CD4-positive, alpha-beta T cell treated with Interleukin-15 for 1 hour (primary cell): ENCODE results near the gene CCNT1.
"Not testable (repeated sequence)": the region's sequence is repeated elsewhere in the genome, so short reads cannot be mapped to it uniquely, and the experiment has no call there.

Experiments
- DNase-seq: peaks from one replicate; pipeline ENCODE4 v3.0.0-alpha.2; 2020

CCNT1 gene

DNA sequence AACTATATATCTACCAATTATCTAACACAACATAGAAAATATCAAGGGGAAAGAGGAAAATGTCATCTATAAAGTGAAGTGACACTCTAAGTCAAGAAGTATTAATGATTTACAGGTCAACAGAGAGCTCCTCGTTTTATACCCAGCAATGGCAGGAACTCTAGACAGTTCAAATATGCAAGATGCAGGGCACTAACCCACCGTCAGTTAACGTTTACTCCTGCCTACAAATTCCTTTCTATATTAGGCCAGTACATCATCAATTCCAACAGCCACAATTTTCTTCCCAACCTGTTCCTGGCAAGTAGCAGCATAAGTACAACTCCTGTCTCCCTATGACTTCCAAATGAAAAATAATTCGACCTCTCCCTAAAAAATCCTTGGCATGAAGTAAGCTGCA lies 25.5 kb downstream of the CCNT1 start:
- no peak for DNase-seq

DNA sequence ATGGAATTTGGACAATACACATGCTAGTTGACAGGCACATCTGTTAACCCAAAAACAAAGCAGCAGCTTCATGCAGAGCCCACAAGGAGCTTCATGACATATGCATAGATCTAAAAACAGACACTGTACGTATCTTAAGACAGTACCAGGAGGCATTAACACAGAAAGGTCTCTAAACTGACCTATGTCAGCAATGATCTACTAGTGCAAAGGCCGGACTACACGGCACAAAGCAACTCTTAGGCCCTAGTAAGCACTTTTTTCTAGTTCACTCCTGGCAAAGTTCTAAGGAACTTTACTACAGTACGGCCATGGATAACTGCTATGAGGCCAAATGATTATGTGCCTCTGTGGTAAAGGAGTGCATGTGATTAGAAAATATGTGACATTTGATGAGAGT lies 26.1 kb downstream of the CCNT1 start:
- no peak for DNase-seq

DNA sequence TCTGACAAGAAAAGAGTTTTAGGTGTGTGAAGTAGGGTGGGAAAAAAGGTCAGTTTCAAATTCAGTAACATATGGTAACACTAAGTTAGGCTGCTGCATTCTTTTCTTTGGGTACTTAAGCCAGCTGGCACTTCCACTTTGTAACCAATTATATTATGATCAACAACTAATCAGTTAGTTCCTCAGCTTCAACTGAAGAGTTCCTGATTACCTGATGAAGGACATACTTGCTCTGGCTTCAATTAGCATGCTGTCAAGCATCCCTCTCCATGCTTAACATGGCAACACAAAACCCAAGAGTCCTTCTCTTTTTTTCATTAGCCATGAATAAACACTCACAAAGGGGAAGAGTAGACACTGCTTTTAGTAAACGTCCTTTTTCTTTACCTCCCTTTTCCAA lies 27.7 kb downstream of the CCNT1 start:
- no peak for DNase-seq

DNA sequence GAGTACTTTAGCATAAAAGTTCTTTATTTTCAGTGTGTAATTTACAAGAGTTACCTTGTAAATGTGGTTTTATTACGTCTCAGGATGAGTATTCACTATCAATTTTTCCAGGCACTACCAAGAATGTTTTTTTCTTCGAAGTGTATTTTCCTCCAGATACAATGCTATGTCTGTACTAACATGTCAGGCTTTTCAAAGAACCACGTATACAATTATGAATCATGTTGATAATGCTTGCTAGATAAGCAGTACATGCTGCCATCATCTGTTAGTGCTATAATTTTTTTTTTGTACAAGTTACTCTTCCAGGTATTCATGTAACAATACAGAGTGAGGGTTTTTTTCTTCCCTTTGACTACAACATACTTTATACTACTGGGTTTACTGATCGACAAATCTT lies 28.9 kb downstream of the CCNT1 start:
- DNase-seq, result no peak

DNA sequence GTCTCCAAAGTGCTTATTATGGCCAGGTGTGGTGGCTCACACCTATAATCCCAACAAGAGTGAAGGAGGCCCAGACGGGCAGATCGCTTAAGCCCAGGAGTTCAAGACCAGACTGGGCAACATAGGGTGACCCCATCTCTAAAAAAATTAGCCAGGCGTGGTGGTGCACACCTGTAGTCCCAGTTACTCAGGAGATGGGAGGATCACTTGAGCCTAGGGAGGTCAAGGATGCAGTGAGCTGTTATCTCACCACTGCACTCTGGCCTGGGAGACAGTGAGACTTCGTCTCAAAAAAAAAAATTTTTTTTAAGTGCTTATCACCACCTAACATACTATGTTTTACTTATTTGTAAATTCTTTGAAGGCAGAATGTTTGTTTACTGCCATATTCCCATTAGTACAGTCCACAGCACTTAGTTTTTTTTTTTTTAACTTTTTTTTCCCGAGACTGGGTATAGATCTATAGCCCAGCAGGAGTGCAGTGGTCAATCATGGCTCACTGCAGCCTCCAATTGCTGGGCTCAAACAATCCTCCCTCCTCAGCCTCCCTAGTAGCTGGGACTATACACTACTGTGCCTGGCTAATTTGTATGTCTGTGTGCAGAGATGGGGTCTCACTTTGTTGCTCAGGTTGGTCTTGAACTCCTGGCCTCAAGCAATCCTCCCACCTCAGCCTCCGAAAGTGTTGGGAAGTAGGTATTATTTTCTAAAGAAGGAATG lies 29.7 kb downstream of the CCNT1 start:
- DNase-seq, result no peak

DNA sequence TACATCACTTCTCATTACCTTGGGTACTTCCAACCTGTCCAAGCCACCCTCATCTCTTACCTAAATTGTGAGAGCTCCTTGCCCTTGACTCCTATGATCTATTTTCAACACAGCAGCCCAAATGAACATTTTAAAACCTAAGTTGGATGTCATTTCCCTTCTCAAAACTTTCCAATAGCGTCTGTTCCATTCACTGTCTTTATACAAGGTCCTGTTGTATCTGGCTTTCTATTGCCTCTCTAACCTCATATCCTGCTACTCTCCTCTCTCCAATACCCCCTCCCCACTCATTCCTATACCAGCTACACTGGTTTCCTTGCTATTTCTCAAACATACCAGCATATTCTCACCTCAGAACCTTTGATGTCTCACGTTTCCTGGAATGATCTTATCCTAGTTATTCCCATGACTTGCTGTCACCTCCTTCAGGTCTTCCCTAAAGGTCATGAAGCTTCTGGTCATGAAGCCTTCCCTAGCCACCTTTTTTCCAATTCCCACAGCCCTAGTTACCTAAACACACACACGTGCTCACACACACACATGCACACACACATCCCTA lies 30.4 kb downstream of the CCNT1 start:
- DNase-seq, result no peak

DNA sequence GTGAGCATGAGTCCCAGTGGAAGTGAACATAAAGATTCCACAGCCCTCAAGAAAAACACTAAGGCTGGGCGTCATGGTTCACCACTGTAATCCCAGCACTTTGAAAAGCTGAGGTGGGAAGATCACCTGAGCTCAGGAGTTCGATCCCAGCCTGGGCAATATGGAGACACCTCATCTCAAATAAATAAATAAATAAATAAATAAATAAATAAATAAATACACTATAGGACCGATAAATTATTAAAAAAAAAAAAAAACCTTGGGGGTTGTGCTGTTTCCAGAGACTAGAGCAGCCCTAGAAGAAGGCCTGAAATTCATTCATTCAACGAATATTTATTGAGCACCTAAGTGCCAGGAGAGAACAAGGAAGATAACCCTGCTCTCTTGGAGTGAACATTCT lies 33.0 kb downstream of the CCNT1 start:
- DNase-seq, result no peak

DNA sequence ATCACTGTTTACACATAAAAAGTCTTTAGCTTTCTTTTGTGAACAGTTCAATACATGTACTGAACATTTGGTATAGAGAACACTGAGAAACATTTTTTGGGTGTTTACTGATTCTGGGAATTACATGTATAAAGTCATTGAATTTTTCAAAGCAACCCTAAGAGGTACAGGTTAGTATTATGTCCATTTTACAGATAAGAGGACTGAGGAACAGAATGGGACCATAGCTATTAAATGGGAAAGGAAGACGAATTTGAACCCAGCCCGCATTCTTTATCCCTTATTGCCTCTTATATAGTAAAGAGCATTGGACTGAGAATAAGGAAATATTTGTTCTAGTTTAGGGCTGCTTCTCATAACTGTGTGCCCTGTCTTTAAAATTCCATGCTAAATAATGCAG lies 33.6 kb downstream of the CCNT1 start:
- DNase-seq, result no peak

DNA sequence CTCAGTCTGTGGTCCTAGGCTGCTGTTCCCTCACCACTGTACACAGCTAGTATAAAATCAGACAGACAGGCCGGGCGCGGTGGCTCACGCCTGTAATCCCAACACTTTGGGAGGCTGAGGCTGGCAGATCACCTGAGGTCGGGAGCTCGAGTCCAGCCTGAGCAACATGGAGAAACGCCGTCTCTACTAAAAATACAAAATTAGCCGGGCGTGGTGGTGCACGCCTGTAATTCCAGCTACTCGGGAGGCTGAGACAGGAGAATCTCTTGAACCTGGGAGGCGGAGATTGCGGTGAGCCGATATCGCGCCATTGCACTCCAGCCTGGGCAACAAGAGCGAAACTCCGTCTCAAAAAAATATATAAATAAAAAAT lies 34.0 kb downstream of the CCNT1 start:
- DNase-seq, result not testable (repeated sequence)

DNA sequence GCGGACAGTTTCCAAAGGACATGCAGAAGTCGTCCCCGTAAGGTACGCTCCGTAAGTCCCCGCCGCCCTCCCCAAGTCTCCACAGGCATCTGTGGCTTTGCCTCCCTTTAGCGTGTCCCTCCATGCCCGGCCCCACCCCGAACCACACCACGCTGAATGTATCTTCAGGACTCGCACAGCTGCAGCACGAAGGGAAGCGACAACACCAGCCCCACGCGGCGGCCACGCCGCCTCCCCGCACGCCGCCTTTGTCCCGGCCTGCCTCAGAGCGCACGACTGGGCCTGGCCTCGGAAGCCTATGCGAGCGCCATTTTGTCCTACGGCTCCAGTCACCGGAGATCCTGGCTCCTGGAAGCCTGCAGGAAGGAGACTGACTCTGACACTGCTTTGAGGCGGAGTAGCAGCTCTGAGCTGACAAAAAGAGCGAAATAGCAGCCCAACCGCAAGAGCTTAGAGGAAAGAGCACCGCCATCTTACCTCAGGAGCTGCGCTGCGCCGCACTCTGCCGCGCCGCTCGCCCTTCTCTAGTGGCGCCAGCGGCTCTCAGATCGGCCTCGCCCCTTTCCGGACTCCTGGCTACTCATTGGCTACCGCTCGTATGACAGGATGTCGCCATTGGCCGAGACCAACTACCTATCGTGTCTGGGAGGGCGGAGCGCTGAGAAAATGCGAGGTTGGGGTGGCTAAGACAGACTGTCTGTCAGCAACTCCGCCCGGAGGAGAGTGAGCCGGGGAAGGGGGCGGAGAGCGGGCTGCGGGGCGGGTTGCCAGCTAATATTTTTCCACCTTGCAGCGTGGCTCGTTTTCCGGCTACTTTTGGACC lies 34.6 kb downstream of the CCNT1 start, which contains the start of gene KANSL2:
KANSL2 (minus strand) TSS at position 529 of the 823 bp plus-strand sequence. CDS start 606 bp downstream, outside the sequence.
- DNase-seq, result peak; percentile 96

DNA sequence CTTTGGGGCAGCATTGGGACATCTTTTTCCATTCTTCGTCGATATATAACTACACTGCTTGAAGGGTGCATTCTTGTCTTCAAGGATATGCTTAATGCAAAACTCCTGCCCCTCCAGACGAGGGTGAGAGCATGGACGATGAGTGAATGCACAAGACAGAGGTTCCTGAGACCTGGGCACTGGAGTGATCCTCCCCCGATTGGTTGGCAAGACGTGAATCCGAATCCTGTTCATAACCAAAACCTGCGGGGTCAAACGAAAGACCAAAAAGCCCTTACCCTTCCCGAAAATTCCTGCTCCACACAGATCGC lies 35.2 kb downstream of the CCNT1 start:
- DNase-seq, result no peak

DNA sequence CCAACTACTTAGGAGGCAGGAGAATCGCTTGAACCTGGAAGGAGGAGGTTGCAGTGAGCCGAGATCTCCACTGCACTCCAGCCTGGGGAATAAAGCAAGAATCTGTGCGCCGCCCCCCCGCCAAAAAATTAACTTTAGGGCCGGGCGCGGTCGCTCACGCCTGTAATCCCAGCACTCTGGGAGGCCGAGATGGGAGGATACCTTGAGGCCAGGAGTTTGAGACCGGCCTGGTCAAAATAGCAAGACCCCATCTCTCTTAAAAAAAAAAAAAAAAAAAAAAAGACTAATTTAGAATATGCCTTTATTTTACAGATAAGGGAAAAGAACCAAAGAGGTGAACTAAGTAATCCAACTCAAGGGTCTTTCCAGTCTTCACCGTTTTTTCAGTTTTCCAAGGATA lies 35.6 kb downstream of the CCNT1 start:
- DNase-seq, result no peak

DNA sequence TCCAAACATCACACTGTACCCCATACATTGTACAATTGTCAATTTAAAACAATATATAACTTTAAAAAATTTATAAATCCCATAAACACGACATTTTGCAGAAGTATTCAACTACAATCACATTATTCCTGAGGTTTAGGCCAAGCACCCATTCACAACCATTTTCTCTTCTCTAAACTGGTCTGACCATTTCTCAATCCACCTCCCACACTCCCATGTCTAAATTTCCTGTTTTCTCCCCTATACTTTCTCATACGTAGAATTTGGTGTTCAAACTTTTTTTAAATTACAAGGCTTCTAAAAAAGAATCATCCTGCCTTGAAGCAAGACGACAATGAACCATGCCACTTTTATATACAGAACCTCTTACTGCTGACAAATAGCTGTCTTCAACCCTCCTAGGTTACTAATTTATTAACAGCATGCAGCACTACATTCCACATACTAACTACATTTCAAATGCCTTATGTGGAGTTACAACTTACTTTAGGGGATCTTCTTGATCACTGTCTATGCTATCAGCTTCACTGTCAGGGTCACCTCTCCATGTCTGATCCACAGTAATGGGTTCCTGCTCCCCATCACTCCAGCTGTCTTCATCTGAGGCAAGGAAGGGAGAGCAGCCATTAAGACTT lies 37.8 kb downstream of the CCNT1 start:
- no peak for DNase-seq

DNA sequence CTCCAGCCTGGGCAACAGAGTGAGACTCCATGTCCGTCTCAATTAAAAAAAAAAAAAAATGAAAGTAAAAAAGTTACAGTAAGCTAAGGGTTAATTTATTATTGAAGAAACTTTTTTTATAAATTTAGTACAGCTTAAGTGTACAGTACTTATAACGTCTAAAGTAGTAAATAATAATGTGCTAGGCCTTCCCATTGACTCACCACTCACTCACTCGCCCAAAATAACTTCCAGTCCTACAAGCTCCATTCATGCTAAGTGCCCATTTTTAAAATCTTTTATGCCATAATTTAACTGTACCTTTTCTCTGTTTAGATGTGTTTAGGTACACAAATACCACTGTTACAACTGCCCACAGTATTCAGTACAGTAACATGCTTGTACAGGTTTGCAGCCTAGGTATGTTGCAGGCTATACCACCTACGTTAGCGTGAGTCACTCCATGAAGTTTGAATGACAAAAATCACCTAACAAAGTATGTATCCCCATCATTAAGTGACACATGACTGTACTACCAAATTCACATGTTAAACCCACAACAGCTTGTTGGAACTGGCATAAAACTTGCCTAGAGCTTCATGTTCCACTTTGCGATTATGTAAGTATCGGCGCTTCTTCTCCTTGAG lies 45.2 kb downstream of the CCNT1 start:
- no peak for DNase-seq

DNA sequence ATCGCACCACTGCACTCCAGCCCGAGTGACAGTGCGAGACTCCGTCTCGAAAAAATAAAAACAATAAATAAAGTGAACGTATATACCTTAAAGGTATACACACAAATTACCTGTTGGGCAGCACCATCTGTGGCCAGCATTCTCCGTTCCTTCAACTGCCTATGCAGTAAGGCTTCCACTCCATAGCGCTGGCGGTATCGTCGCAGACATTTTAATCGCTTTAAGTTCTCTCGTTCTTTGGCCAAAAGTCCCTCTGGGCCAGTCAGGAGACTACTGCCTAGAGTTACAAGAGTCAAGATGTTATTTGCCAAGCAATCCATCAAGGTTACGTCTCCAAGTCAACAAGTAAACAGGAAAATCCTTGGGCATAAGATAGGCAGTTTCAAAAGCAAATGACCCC lies 47.5 kb downstream of the CCNT1 start:
- no peak for DNase-seq

DNA sequence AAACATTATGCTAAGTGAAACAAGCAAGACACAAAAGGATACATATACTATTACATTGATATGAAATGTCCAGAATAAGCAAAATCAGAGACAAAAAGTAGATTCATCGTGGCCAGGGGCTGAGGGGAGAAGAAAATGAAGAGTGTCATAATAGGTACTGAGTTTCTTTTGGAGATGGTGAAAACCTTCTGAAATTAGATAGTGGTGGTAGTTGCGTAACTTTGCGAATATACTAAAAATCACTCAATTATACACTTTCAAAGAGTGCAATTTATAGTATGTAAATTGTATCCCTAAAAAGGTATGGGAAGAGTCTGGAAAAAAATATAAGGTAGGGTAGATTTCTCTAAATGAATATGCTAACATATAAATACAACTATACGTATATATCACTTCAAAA lies 56.6 kb downstream of the CCNT1 start:
- DNase-seq, result no peak

DNA sequence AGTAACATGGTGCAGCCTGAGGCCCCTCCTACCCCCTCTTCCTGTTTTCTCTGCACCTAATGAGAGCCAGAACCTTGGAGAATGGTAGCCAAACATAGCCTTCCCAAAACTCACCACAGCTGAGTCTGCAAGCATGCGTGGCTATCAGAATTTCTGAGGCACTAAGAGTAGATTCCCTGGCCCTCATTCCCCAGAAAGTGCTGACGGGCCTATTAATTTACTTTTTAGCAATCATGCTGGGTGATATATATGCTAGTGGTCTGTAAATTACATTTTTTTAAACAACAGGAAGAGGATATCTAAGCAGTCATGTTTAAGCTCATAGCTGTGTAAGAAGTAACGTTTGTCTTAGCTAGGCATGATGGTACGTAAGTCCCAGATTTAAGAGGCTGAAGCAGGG lies 64.8 kb downstream of the CCNT1 start:
- DNase-seq, result no peak

DNA sequence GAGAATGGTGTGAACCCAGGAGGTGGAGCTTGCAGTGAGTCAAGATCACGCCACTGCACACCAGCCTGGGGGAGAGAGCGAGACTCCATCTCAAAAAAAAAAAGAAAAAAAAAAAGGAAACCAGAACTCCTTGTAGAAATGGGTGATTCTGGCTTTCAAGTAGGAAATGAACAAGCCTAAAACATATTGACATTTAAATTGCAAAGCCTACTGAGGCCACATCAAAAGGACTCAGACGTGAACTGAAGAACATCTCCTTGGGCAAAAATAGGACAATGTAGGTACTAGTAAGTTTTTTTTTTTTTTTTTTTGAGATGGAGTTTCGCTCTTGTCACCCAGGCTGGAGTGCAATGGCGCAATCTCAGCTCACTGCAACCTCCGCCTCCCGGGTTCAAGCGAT lies 71.2 kb downstream of the CCNT1 start:
- not testable (repeated sequence) for DNase-seq

DNA sequence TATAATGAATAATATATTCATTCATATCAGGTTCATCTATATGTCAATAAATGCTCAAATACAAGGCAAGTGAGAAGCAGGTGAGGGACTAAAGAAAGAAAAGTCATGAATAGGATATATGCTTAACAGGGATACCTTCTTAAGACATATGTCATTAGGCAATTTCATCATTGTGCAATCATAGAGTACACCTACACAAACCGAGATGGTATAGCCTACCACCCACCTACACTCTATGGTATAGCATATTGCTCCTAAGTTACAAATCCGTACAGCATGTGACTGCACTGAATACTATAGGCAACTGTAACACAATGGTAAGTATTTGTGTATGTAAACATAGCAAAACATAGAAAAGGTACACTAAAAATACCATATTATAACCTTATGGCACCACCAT lies 73.5 kb downstream of the CCNT1 start:
- DNase-seq, result no peak

DNA sequence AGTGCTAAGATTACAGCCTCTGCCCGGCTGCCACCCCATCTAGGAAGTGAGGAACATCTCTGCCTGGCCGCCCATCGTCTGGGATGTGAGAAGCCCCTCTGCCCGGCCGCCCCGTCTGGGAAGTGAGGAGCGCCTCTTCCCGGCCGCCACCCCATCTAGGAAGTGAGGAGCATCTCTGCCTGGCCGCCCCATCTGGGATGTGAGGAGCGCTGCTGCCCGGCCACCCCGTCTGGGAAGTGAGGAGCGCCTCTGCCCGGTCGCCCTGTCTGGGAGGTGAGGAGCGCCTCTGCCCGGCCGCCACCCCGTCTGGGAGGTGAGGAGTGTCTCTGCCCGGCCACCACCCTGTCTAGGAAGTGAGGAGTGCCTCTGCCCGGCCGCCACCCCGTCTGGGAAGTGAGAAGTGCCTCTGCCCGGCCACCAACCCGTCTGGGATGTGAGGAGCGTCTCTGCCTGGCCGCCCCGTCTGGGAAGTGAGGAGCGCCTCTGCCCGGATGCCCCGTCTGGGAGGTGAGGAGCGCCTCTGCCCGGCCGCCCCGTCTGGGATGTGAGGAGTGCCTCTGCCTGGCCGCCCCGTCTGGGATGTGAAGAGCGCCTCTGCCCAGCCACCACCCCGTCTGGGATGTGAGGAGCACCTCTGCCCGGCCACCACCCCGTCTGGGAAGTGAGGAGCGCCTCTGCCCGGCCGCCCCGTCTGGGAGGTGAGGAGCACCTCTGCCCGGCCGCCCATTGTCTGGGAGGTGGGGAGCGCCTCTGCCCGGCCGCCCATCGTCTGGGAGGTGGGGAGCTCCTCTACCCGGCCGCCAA lies 74.6 kb downstream of the CCNT1 start:
- DNase-seq, result not testable (repeated sequence)

DNA sequence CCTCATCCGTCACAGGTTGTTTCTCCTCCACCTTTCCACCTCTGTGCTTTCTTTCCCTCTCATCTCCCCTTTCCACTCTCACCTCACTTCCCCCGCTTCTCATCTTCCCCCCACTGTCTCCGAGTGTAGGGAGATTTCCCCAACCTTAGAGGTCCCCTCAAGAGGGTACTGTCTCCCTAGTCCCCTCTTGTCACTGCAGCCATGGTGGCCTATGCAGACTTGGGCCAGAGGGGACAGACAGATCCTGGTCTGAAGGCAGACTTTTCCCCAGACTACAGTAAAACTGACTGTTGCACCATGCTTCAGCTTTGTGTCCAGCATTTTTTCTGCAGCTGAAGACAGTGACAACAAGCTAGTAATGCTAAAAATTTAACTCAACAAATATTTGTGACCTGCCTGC lies 75.7 kb downstream of the CCNT1 start:
- DNase-seq, result no peak

DNA sequence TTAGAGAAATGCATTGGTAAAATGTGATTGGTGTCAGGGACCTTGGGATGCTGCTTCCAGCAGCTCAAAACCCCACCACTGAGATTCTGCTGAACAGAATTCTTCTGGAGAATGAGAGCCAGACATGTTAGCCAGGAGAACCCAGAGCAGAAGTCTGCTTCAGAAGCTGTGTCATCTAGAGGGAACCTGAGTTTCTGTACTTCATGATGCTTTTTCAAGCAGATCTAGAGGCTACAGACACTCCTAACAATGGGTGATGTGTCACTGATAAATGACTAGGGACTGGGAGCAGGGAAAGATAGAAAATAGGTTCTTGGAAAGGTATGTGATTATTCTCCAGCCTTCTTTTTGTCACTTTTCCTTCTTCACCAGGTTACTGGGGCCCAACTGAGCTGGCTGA lies 76.1 kb downstream of the CCNT1 start:
- no peak for DNase-seq
